Ovary (tissue), 3 donors: ENCODE results near the gene LIG4.

ENCODE experiments used
- POLR2A ChIP-seq: fragments of 450-650 bp; IDR thresholded peaks from one replicate; pipeline ENCODE4 v1.6.1; 2017; ENCODE audit warnings: antibody characterized with exemption, mild to moderate bottlenecking, moderate library complexity
- TF ChIP-seq, protein P1 (sequence below), 3 donors: fragments of 450-650 bp in 2 of 3; fragments of 200-600 bp in 1 of 3; IDR thresholded peaks; one replicate each; pipeline versions ENCODE4 v1.5.1 to v1.8.0; 2016 to 2022; ENCODE audit warnings: antibody characterized with exemption in 3 of 3, mild to moderate bottlenecking in 1 of 3
- donor health status: DM: no; HTN: no; CAD: no.

GRCh38 chr13:108214441-108215271 lies 680 bp downstream of the LIG4 start:
- TF ChIP-seq, protein P1, sequence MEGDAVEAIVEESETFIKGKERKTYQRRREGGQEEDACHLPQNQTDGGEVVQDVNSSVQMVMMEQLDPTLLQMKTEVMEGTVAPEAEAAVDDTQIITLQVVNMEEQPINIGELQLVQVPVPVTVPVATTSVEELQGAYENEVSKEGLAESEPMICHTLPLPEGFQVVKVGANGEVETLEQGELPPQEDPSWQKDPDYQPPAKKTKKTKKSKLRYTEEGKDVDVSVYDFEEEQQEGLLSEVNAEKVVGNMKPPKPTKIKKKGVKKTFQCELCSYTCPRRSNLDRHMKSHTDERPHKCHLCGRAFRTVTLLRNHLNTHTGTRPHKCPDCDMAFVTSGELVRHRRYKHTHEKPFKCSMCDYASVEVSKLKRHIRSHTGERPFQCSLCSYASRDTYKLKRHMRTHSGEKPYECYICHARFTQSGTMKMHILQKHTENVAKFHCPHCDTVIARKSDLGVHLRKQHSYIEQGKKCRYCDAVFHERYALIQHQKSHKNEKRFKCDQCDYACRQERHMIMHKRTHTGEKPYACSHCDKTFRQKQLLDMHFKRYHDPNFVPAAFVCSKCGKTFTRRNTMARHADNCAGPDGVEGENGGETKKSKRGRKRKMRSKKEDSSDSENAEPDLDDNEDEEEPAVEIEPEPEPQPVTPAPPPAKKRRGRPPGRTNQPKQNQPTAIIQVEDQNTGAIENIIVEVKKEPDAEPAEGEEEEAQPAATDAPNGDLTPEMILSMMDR (IDR thresholded peaks at IDR 0.05): no peak
- no peak for TF ChIP-seq POLR2A
